Caki2 (cell line): ENCODE measurements around the gene PNLIPRP1. TPM values are rescaled to one million over a fixed set of nuclear protein-coding genes. Genes with fewer than 3 reads are reported as not detected.
A peak's percentile ranks its signal among the peaks of the same experiment; 100 is the strongest.

ENCODE experiments used
- DNase-seq: peaks from one replicate; pipeline ENCODE4 v3.0.0-alpha.2; 2015; ENCODE audit warnings: low read depth
- in situ Hi-C: cut with HindIII; loops from 2 replicates; pipeline ENCODE4 v1.10.0; 2016; ENCODE audit warnings: low sequenced_read_pairs, low pct_unique_long_range_greater_than_20kb, mixed read lengths
- total RNA-seq: library from RNA; depleted of rRNA; stranded (reverse); fragments of >200 nt; shearing (Covaris generic); gene quantifications from 2 replicates; pipeline ENCODE4 v1.2.3, GENCODE V29; 2014; ENCODE audit warnings: low replicate concordance

Gene PNLIPRP1
- total RNA-seq, 1 experiment from 2014 or later: not detected

DNA sequence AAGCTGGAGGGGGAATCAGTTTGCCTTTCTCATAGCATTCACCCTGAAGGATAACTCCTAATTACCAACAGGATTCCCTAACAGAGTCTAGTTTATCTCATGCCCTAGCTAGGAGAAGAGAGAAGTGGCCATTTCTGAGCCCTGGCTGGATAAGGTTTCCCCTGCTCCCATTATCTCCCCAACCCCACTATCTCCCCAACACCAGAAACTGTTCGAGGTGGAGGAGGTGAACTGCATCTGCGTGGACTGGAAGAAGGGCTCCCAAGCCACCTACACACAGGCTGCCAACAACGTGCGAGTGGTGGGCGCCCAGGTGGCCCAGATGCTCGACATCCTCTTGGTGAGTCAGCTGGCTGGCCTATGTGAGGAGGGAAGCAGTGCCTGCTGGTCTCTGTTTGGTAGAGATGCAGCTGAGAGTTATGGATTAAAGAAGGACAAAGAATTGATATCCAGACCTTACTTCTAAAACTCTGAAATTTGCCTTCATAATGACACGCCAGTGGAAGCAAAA, 3.8 kb downstream of the PNLIPRP1 start:
- DNase-seq: no peak

DNA sequence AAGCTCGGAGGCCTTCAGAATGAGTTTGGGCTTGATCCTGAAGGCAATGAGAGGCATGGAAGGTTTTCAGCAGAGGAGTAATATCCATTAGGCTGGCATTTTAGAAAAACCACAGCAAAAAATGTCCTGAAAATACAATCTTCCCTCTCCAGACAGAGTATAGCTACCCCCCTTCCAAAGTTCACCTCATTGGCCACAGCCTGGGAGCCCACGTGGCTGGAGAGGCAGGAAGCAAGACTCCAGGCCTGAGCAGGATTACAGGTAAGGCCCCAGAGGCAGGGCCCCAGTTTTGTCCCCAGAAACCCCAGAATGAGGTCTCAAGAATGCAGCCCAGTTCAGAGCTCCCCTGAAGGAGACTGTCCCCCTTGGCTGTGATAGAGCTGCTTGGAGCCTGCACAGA, 5.3 kb downstream of the PNLIPRP1 start:
- in situ Hi-C loops: no loop called here

More for the DNA sequence above, 3.8 kb downstream of the PNLIPRP1 start:
- in situ Hi-C loops: no loop called here

DNA sequence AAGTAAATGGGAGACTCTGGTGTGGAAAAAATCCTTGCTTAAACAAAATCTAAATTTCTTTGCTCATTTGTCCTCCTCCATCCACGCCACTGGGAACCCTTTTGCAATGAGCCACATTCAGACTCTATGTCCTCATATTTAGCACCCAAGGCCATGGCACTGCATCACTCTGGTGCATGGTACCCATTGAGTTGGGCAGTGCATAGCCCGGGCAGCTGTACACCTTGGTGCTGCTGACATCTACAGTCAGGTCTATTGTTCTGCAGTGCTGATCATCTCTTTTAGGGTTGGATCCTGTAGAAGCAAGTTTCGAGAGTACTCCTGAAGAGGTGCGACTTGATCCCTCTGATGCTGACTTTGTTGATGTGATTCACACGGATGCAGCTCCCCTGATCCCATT, 6.8 kb downstream of the PNLIPRP1 start:
- in situ Hi-C loops: no loop called here
- DNase-seq: no peak

More for the DNA sequence above, 5.3 kb downstream of the PNLIPRP1 start:
- no peak for DNase-seq

DNA sequence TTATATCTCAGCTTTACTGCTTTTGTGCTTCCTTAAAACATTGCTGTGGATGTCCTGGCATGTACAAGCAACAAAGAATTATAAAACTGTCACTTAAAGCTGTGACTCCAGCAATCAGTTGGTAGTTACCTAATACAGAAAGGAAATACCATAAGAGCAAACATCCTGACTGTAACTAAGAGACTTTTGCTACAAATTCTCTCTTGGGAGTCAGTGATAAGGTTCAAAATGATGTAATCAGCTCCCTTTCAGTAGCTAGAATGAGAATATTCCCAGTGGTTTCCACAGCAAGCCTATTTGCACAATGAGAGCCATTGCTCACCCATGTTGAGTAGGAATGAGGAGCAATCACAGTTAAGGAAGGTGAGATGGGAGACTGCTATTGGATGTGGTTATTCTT, 7.6 kb downstream of the PNLIPRP1 start:
- no peak for DNase-seq
- in situ Hi-C loops: no loop called here

DNA sequence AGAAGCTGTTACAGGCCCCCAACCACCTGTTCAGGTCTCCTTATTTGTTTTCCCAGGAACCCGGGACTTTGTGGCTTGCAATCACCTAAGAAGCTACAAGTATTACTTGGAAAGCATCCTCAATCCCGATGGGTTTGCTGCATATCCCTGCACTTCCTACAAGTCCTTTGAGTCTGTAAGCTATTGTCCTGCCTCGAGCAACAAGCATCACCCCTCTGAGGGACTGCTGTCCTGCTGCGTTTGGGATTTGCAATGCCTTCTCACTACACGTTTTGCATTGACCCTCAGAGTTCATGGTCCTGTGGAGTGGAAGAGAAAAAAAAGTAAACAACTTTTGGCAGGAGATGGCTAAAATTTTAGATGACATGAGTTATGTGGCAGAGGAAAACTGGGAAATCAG, 9.2 kb downstream of the PNLIPRP1 start:
- in situ Hi-C loops: no loop called here
- DNase-seq: no peak

DNA sequence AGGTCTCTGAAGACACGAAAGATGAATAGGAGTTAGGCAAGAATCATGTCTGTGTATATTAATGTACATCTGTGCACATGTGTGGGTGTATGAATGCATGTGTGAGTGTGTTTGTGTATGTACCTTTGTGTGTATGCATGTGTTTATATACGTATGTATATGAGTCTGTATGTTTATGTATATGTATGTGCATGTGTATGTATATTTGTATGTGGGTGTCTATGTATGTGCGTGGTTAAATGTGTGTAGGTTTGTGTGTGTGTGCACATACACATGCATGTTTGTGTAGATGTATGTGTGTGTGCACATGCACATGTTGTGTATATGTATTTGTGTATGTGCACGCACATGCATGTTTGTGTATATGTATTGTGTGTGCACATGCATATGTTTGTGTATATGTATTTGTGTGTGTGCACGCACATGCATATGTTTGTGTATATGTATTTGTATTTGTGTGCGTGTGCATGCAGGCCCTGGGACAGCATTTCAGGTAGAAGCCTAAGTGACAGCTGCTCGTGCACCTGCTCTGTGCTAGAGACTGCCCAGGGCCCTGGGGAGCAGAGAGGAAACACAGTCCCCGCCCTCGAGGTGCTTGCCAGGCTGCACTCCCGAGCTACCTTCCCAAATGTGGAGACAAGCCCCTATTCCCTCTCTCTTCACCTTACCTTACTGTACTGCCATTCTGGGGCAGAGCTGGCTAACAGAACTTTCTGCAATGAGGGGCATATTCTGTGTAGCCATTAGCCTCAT, 12.1 kb downstream of the PNLIPRP1 start:
- DNase-seq: no peak
- in situ Hi-C loops: no loop called here

DNA sequence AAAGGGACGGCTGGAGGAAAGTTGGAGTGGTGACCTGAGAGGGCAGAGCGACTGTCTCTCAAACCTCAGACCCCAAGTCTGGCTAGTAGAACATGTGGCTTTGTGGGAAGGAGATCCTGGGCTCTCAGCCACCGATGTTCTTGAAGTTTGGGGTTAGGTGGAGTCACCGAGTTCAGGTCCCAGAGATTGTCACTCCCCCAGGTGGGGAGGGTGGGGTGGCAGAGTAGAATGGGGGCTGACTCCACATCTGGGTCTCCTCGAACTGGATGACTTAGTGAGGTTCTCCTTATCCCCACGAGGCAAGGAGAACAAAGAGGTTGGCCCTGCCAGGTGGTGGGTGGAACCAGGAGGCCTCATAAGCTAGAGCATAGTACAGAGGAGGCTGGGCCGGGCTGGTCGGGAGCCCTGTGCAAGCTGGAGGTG, 15.3 kb downstream of the PNLIPRP1 start:
- DNase-seq: no peak
- in situ Hi-C loops: no loop called here

DNA sequence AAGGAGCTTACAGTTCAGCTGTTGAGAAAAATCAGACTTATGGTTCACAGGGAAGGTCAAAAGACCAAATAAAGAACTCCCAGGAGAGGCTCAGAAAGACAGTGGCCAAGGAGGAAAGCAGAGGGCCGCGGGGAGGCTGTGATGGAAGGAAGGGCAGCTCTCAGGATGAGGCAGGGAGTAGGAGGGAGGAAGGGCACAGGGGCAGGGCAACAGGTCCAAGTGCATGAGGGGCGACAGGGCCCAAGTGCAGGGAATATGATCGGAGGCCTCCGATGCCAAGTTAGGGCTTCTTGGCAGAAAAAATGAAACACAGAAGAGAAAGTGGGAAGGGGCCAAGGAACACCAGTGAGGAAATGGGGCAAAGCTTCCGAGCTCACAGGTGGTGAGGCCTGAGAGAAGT, 16.6 kb downstream of the PNLIPRP1 start:
- in situ Hi-C loops: no loop called here

DNA sequence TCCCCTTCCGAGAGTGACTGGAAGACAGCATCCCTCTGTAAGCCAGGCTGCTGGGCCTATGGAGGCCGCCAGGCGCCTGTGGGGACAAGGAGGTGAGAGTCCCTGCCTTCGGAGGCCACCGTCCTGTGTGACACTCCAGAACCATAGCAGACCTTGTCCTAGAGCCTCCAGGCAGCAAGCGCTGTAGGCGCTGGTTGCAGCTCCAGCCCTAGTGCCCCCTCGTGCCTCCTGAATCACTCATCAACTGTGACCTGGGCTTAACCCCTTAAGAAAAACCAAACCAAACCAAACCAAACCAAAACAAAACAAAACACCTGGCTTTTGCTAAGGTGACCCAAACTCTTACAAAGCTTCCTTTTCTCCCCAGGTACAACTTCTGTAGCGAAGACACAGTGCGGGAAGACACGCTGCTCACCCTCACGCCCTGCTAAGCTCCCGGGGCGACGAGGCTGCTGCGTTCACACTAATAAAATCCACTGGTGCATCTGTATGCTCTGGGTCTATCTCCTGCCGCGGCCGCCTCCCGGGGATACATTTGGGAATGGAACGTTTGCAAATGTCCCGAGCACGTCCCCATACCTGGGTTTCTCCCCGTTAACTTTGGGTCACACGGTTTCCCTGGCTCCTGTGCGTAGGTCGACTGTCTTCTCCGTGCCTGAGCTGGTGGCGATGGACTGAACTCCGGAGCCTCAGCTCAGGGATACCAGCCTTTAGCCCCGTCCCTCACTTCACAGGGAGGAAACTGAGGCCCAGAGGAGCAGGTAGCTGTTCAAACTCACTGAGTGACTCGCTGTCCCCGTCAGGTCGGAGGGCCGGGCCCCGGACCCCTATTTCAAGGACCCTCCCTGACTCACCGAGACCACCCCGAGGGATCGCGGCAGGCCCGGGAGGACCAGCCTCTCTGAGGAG, 18.2 kb downstream of the PNLIPRP1 start:
- in situ Hi-C loops: no loop called here

More for the DNA sequence above, 16.6 kb downstream of the PNLIPRP1 start:
- no peak for DNase-seq

DNA sequence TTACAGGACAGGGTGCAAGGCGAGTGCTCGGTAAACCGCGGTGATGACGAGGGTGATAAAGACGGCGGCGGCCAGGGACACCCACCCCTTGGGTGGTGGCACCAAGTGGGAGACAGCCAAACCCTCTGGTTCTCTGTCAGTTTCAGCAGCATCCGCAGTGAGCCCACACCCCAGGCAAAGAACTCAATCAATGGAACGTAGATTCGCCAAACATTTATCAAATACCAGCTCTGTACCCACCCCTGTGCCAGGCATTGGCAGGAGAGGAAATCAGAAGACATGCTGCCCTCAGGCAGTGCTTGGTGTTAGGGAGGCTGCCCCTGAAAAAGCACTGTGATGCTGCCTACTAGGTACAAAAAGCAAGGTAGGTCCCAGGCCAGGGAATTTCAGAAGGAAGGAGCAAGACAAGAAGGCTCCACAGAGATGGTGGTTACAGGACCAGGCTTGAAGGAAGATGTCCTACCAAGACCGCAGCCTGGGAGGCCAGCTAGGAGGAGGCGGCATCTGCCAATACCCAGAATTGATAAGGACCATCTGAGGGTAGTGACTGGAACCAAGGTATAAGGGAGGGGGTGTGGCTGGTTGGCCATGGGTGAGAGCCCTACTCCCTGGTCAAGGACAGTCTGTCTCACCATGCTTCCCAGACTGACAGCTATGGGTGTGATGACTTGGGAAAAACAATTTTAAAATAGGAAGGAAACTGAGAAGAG, 19.8 kb downstream of the PNLIPRP1 start:
- no peak for DNase-seq
- in situ Hi-C loops: no loop called here

More for the DNA sequence above, 18.2 kb downstream of the PNLIPRP1 start:
- peak; percentile 9 for DNase-seq

DNA sequence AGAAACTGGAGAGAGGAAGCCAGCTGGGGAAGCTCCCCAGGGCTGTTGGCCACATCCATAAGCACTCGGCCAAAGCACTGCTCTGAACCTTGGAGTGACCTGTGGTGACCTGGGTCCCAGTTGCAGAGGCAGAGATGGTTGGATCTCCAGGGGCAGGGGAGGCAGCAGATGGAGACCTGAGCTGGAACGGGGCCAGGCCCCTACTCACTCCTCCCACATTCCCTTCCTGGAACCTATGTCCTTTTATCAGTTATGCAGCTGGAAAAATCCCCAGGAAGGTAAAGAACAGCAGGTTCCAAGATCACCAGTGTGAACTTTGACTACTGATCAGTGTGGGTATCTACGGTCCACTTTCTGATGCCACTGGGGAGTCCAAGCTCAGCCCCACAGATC, 20.4 kb downstream of the PNLIPRP1 start:
- in situ Hi-C loops: no loop called here
- no peak for DNase-seq

DNA sequence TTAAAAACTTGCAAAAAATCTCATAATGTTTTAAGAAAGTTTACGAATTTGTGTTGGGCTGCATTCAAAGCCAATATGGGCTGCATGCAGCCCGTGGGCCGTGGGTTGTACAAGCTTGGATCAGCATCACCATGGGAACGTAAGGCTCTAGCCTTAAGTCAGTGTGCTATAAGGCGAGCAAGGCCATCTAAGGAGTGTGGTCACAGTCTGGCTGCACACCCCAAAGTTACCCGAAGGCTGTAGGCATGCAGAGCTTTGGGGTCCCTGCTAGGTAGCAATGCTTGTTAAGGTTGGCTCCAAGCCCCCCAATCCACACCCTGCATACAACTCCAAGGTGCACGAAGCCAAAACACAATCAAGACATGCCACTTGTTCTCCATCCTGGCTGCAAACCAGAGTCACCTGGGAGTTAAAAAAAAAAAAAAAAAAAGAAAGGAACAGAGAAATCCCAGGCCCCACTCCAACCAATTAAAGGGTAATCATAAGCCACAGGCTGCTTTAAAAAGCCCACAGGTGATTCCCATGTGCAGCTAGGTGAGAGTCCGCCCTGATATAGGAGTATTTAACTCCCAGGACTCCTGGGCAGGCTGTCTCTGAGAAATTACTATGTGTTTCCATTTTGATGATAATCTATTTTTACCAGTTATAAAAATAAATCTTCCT, 21.5 kb downstream of the PNLIPRP1 start:
- in situ Hi-C loops: no loop called here
- no peak for DNase-seq

DNA sequence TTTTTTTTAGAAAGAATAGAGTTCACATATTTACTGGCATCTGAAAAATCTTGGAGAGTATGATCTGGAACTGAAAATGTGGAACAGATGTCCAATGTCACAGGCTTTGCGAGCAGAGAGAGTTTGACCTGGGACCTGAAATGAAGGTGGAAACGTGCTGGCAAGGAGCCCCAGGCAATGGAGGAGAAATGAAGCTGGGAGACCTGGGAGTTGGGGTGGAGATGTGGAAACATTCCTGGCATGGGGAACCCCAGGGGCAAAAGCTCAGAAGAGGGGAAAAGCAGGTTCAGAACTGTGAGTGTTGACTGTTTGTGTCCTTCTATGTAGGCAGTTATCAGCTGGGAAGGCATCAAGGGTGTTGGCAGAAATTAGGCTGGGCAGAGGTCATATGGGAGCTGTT, 22.7 kb downstream of the PNLIPRP1 start:
- no peak for DNase-seq
- in situ Hi-C loops: no loop called here

DNA sequence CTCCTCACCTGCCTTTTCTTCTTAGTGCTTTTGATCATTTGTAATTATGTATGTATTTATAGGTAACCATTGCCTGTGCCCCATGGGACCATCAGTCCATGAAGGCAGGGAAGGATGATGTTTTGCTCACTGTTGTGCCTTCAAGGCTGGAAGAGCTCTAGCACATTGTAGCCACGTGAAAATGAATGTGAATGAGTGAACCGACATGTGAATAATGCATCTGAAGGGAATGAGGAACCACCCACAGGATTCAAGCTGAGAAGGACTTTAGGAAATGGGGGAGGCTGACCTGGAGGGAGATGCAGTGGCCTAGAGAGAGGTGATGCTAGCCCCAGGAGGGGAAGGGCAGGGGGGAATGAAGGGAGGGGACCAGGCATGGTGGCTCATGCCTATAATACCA, 24.0 kb downstream of the PNLIPRP1 start:
- in situ Hi-C loops: no loop called here
- no peak for DNase-seq

DNA sequence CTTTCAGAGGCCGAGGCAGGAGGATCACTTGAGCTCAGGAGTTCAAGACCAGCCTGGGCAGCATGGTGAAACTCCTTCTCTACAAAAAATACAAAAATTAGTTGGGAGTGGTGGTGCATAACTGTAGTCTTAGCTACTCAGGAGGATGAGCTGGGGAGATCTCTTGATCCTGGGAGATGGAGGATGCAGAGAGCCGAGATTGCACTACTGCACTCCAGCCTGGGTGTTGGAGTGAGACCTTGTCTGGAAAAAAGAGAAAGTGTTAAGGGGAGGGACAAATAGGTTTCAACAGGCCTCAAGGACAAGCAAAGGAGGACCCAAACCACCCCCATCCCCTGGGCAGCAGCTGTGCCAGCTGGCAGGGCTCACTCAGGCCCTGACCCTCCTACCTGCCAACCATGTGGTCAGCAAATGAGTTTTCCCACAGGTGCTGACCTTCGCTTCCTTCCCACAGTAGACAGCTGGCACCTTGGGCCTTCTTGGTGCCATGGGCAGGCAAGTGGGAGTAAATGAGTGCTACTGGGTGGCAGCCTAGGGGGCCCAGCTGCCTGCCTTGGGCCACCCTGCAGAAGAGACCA, 24.5 kb downstream of the PNLIPRP1 start:
- DNase-seq: no peak
- in situ Hi-C loops: no loop called here

DNA sequence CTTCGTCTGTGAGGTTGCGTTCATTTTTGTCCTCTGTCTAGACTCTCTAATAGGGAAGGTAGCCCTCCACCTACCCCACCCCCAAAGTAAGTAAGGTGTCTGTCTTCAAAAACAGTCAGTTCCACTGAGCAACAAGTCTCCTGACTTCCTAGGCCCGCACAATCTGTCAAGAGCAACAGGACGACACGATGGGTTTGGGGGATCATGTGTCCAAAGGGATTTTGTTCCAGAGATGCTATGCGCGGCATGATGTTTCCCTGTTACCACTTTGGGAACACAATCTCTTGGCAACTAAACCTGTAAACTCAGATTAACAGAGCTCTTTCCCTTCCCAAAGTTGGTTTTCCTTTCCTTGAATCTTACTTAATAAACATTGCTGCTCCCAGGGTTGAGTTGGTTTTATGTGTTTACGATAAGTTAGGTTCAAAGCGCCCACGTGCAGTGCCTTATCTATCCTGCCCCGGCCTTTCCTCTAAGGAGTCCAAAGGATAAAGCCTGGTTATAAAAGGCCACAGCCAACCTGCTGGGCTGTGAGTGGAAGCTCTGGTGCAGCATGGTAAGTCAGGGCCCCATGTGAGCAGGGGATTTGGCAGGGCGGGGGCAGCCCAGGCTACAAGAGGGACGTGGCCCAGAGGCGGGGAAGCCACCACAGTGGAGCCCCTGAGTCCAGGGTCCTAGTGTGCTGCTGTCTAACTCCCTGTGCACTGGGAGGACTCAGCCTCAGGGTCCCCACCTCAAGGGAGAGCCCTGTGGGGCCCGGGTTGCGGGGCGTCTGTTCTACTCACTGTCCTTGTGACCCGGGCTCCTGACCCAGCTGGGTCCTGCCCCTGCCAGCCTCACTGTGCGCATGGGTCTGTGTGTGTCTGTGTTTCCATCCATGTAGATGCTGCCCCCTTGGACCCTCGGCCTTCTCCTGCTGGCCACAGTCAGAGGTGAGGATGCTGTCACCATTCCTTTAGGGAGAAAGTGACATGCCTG, 30.0 kb downstream of the PNLIPRP1 start, which contains the start of gene PNLIPRP2:
Gene PNLIPRP2 (plus strand): TSS at position 531 of the 978 bp plus-strand sequence.
- DNase-seq: no peak
- in situ Hi-C loops: no loop called here

DNA sequence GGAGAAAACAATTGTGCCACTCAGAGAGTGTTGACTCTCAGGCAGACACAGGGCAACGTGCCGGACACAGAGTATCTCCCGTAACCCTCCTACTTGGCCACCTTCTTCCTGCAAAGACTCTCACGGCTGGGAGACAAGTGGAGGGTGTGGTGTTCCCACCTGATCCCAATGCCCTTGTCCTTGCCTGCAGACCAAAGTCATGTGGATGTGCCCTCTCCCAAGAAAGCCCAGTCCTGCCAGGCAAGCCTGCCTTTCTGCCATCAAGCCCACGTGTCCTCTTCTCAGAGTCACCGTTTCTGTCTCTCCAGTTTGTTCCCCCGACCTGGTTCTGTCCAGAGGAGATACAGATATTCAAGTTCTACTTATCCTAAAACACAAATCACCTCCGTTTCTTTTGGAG, 30.7 kb downstream of the PNLIPRP1 start:
- DNase-seq: no peak
- in situ Hi-C loops: no loop called here
